ENCODE data around the gene DGCR2. TPM values are rescaled to one million over a fixed set of nuclear protein-coding genes. Genes with fewer than 3 reads are reported as not detected.

The DGCR2 gene
- total and polyA plus RNA-seq, 10 of the 15 experiments (the other 5 are each of a cell fraction or from before 2014, with no cell fraction given): 0.19 to 28.4 (median 16.0) TPM

GRCh38 chr22:19134874-19135273 is 12.7 kb upstream of the DGCR2 start:
- Histone ChIP-seq H3K79me2 (ENCODE audit: control insufficient read depth, insufficient read depth, low read length) (no peaks in the 10 kb centered on the region), H3K27ac (ENCODE audit: control insufficient read depth, insufficient read depth) (no peak overlapping the region), H3K9ac (ENCODE audit: control insufficient read depth, insufficient read depth, low read length) (no peak overlapping the region), H3K4me3 (no peak overlapping the region), H3K27me3 (replicated peaks in 1 of 2; ENCODE audit: control insufficient read depth in 2 of 2, insufficient read depth in 2 of 2, low read length in 1 of 2) (no peaks in the 10 kb centered on the region), H3K9me3 (replicated peaks; ENCODE audit: control insufficient read depth, insufficient read depth, low read length) (no peaks in the 10 kb centered on the region), H2AFZ (ENCODE audit: control insufficient read depth, low read depth, low read length) (no peak overlapping the region), H3K36me3 (ENCODE audit: control insufficient read depth in 2 of 2, insufficient read depth in 2 of 2, low read length in 1 of 2) (peaks cover 9 to 15% of the 10 kb centered on the region in 2 experiments), H3K4me2 (ENCODE audit: control insufficient read depth, insufficient read depth) (no peak overlapping the region), H4K20me1 (ENCODE audit: control insufficient read depth, insufficient read depth) (no peaks in the 10 kb centered on the region), H3K4me1 (ENCODE audit: control insufficient read depth, insufficient read depth, low read length) (no peaks in the 10 kb centered on the region)
- ChIA-PET POLR2A (no interaction called here), SMC1A (ENCODE audit: uncharacterized antibody, unreplicated experiment) (no interaction called here), RAD21 (ENCODE audit: unreplicated experiment) (no interaction called here), CTCF (no interaction called here)
- ATAC-seq (no peak), FAIRE-seq (no peak), DNase-seq (ENCODE audit: low read depth, low spot score) (no peak)
- TF ChIP-seq KDM1A (IDR thresholded peaks at IDR 0.05; ENCODE audit: borderline replicate concordance) (no peak), ZNF207 (IDR thresholded peaks at IDR 0.05; ENCODE audit: borderline replicate concordance) (no peak), BMI1 (IDR thresholded peaks at IDR 0.05; ENCODE audit: borderline replicate concordance) (no peak), IKZF1 (conservative IDR thresholded peaks at IDR 0.05) (no peak), YY1 (IDR thresholded peaks at IDR 0.05; ENCODE audit: low read depth, low read length) (no peak), CBX3 (IDR thresholded peaks at IDR 0.05; ENCODE audit: borderline replicate concordance, low read depth) (no peak), MLLT1 (IDR thresholded peaks at IDR 0.05) (no peak), MYC (IDR thresholded peaks at IDR 0.05; ENCODE audit: insufficient read depth, insufficient read length, insufficient replicate concordance, low read length, severe bottlenecking) (no peak), GATAD2B (conservative IDR thresholded peaks at IDR 0.05; ENCODE audit: low read depth) (no peak), MAX (IDR thresholded peaks at IDR 0.05; ENCODE audit: low read depth, low read length) (no peak), FOS (IDR thresholded peaks at IDR 0.05; ENCODE audit: borderline replicate concordance, extremely low read depth, insufficient read length) (no peak), FOXK2 (IDR thresholded peaks at IDR 0.05) (no peak), PAX8 (IDR thresholded peaks at IDR 0.05) (no peak)
- intact Hi-C loops (cut with micrococcal nuclease; ENCODE audit: unreplicated experiment) (no loop called here), in situ Hi-C loops (cut with MboI) (no loop called here)
- BruUV-seq (replicated peaks): no TSS peak
- 97% methylated on average over 18 of the region's 18 CpGs for WGBS (ENCODE audit: insufficient coverage, insufficient replicate concordance, low lambda C conversion rate, missing lambda C conversion rate)
